Smooth muscle cell (in vitro differentiated cells): Measurements from ENCODE around the gene ZACN. TPM values are rescaled to one million over a fixed set of nuclear protein-coding genes. Genes with fewer than 3 reads are reported as not detected.

Source experiments
- DNase-seq: peaks from one replicate; lab custom pipeline; 2025; ENCODE audit not compliant: unreplicated experiment; lab: John Stamatoyannopoulos, UW
- H2AFZ ChIP-seq: fragments of 200-600 bp; sonication (generic); 2 replicates; pipeline ENCODE4 v1.6.0; 2016; ENCODE audit warnings: antibody characterized with exemption, low read depth, mild to moderate bottlenecking
- H3F3A ChIP-seq: fragments of 200-600 bp; sonication (generic); 2 replicates; pipeline ENCODE4 v1.6.0; 2017; ENCODE audit warnings: antibody characterized with exemption, low read depth
- H3K27ac ChIP-seq: fragments of 200-600 bp; sonication (generic); 2 replicates; pipeline ENCODE4 v1.5.1; 2016; ENCODE audit warnings: low read depth, mild to moderate bottlenecking
- H3K27me3 ChIP-seq: fragments of 200-600 bp; sonication (generic); 2 replicates; pipeline ENCODE4 v1.6.1; 2016; ENCODE audit warnings: low read depth, mild to moderate bottlenecking
- H3K36me3 ChIP-seq: fragments of 200-600 bp; sonication (generic); 2 replicates; pipeline ENCODE4 v1.5.1; 2016; ENCODE audit warnings: low read depth
- H3K4me1 ChIP-seq: fragments of 200-600 bp; sonication (generic); 2 replicates; pipeline ENCODE4 v1.5.1; 2016; ENCODE audit warnings: low read depth
- H3K4me2 ChIP-seq: fragments of 200-600 bp; sonication (generic); 2 replicates; pipeline ENCODE4 v1.6.0; 2016; ENCODE audit warnings: mild to moderate bottlenecking
- H3K4me3 ChIP-seq: fragments of 200-600 bp; sonication (generic); 2 replicates; pipeline ENCODE4 v1.5.1; 2016; ENCODE audit warnings: mild to moderate bottlenecking
- H3K79me2 ChIP-seq: fragments of 200-600 bp; sonication (generic); 2 replicates; pipeline ENCODE4 v1.6.0; 2016; ENCODE audit warnings: low read depth, mild to moderate bottlenecking
- H3K9ac ChIP-seq: fragments of 200-600 bp; sonication (generic); 2 replicates; pipeline ENCODE4 v1.6.0; 2016; ENCODE audit warnings: low read depth
- H3K9me3 ChIP-seq: fragments of 200-600 bp; sonication (generic); replicated peaks from 2 replicates; pipeline ENCODE4 v1.5.1; 2016; ENCODE audit warnings: low read depth
- H4K20me1 ChIP-seq: fragments of 200-600 bp; sonication (generic); 2 replicates; pipeline ENCODE4 v1.6.0; 2016; ENCODE audit warnings: low read depth
- WGBS: methylation state at CpG from one replicate; pipeline ENCODE4 v1.1.7; 2016; ENCODE audit warnings: low lambda C conversion rate; 5-methylcytosine and 5-hydroxymethylcytosine counted together
- polyA plus RNA-seq: library from polyadenylated mRNA; unstranded; fragments of >200 nt; fragmentation: Nextera tagmentation; extraction: Ambion mirVana; gene quantifications from 2 replicates; pipeline ENCODE4 v1.2.1, GENCODE V29; 2016
- total RNA-seq: library from RNA; depleted of rRNA; stranded (reverse); fragments of >200 nt; gene quantifications from 2 replicates; pipeline ENCODE4 v1.2.3, GENCODE V29; 2014
- TF ChIP-seq, protein P1 (sequence below): fragments of 200-600 bp; sonication (generic); IDR thresholded peaks from 2 replicates; pipeline ENCODE4 v1.5.1; 2017; ENCODE audit warnings: borderline replicate concordance, mild to moderate bottlenecking, antibody characterized with exemption; ENCODE audit not compliant: insufficient read depth, poor library complexity, severe bottlenecking

The ZACN gene
- total and polyA plus RNA-seq, 2 experiments from 2014 or later, result 3.4 TPM; not detected in 1

DNA sequence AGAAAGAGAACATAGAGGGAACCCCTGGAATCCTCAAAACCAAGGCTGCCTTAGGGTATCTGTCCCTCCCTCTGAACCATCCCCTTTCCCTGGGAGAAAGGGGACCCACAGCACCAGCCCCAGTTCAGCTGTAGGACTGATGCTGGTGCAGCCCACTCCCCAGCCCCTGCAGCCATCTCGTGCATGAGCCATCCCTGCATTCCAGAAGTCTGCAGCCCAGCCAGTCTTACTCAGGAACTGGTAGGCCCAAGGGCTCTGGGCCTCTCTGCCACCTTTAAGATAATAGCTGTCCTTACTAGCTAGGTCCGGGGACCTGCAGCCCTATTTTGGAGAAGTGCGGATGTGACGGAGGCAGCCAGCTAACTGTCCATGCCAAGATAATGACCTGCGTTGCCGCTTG is 45.8 kb upstream of the ZACN start:
- peaks cover 14% of the 10 kb centered on the region for H3K4me1 ChIP-seq
- WGBS, result 96% methylated on average over 6 of the region's 6 CpGs
- no peaks in the 10 kb centered on the region for H3K36me3 ChIP-seq
- no peak for DNase-seq
- no peaks in the 10 kb centered on the region for H3K79me2 ChIP-seq
- H3K9me3 ChIP-seq, result no peaks in the 10 kb centered on the region
- no peak overlapping the region for H3K9ac ChIP-seq
- no peaks in the 10 kb centered on the region for H3F3A ChIP-seq
- TF ChIP-seq, protein P1, sequence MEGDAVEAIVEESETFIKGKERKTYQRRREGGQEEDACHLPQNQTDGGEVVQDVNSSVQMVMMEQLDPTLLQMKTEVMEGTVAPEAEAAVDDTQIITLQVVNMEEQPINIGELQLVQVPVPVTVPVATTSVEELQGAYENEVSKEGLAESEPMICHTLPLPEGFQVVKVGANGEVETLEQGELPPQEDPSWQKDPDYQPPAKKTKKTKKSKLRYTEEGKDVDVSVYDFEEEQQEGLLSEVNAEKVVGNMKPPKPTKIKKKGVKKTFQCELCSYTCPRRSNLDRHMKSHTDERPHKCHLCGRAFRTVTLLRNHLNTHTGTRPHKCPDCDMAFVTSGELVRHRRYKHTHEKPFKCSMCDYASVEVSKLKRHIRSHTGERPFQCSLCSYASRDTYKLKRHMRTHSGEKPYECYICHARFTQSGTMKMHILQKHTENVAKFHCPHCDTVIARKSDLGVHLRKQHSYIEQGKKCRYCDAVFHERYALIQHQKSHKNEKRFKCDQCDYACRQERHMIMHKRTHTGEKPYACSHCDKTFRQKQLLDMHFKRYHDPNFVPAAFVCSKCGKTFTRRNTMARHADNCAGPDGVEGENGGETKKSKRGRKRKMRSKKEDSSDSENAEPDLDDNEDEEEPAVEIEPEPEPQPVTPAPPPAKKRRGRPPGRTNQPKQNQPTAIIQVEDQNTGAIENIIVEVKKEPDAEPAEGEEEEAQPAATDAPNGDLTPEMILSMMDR, result no peak
- no peak overlapping the region for H3K27ac ChIP-seq
- no peak overlapping the region for H3K4me2 ChIP-seq
- H3K4me3 ChIP-seq, result no peak overlapping the region
- no peaks in the 10 kb centered on the region for H4K20me1 ChIP-seq
- H3K27me3 ChIP-seq, result no peaks in the 10 kb centered on the region
- H2AFZ ChIP-seq, result no peak overlapping the region

DNA sequence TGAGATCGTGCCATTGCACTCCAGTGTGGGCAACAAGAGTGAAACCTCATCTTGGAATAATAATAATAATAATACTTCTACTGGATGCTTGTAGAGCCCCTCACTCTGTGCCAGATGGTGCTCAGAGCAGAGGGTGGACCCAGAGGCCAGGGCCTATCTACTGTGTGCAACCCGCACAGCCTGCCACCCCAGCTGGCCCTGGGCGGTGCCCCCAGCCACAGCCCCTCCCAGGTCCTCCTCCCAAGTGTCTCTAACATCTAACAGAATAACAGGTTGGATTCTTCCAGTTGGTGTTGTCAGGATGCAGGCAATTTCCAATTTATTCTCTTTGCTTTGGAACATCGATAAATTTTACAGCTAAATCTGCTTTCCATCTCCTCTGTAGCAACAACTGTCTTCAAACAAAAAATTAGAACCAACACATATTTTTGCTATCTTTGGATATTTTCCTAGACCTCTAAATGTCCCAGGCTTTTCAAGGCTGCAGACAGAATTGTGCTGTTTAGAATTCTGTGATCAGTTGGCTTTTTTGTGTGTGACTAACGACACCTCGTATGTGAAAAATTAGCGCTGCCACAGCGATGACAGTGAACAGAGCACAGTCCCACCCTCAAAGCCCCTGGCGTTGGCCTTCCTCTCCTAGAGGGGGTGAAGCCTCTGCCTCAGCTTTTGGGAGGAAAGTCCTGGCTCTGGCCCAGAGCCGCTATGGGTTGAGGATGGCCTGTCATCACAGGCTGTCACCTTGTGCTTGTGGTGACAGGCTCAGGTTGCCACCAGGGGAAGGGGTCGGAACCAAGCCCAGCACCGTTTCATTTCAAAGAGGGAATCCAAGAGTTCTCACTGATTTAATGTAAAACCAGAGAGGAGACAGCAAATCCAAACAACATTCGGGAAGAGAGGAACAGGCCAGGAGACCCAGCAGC is 44.3 kb upstream of the ZACN start:
- Histone ChIP-seq H3F3A (peaks cover 4% of the 10 kb centered on the region), H3K27me3 (no peaks in the 10 kb centered on the region), H3K9ac (no peak overlapping the region), H3K4me2 (no peak overlapping the region), H3K27ac (no peak overlapping the region), H3K79me2 (no peaks in the 10 kb centered on the region), H3K36me3 (peaks cover 3% of the 10 kb centered on the region), H3K4me1 (peaks cover 12% of the 10 kb centered on the region), H2AFZ (no peak overlapping the region), H3K4me3 (no peak overlapping the region), H3K9me3 (no peaks in the 10 kb centered on the region), H4K20me1 (no peaks in the 10 kb centered on the region)
- WGBS, result 95% methylated on average over 13 of the region's 13 CpGs
- TF ChIP-seq, protein P1, result no peak
- no peak for DNase-seq

DNA sequence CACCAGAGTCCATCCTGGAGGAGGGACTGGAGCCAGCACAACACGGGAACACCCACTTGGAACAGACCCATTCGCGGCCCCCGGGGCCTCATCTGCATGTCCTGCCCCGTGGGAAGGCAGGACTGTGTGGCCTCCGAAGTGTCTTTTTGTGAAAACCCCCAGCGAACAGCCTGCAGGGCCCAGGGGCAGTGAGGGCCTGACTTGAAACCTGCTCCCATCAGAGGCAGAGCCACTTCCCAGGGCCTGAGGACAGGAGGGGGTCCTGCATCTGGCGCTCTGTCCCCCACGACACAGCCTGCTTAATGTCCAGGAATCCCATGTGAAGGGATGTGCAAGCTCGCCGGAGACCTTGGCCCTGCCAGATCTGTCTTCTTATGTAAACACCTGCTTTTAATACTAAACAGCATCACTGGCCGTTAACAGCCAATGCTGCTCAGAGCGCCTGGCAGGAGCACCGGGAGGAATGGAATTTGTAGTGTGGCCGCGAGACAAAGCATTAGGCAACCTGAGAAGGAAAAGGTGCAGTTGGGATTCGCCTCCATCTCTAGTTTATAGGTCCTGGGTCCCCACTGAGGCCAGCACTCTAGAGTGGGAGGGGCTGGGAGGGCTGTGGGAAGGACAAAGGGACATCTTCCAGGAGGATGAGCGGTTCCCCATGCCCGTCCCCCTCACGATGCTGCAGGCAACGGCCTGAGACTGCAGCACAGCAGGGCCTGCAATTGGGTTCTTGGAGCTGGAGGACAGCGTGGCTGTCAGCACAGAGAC is 42.3 kb upstream of the ZACN start:
- Histone ChIP-seq H4K20me1 (peaks cover 13% of the 10 kb centered on the region), H3K27me3 (no peaks in the 10 kb centered on the region), H3K9me3 (no peaks in the 10 kb centered on the region), H3K27ac (no peak overlapping the region), H3K4me2 (no peak overlapping the region), H3K4me3 (no peak overlapping the region), H2AFZ (no peak overlapping the region), H3K4me1 (peaks cover 11% of the 10 kb centered on the region), H3F3A (peaks cover 4% of the 10 kb centered on the region), H3K79me2 (no peaks in the 10 kb centered on the region), H3K9ac (no peak overlapping the region), H3K36me3 (peaks cover 3% of the 10 kb centered on the region)
- DNase-seq, result no peak
- 80% methylated on average over 21 of the region's 22 CpGs for WGBS
- TF ChIP-seq, protein P1, result no peak
